Right ventricle myocardium inferior (tissue), 1 donor: ENCODE data around the gene TPGS1. TPM values are rescaled to one million over a fixed set of nuclear protein-coding genes. Genes with fewer than 3 reads are reported as not detected.

ENCODE experiments used
- ATAC-seq: fragments of 200-7000 bp; cut with Tn5 transposase; one replicate; pipeline ENCODE4 v1.9.1; 2020; ENCODE audit warnings: mild to moderate bottlenecking, moderate library complexity
- DNase-seq: peaks from one replicate; pipeline ENCODE4 v3.0.0; 2021; ENCODE audit errors: missing footprints
- intact Hi-C: fragments of 100-400 bp; cut with DNase I; formaldehyde crosslinking; loops from one replicate; pipeline ENCODE4 v1.11.0; 2022
- total RNA-seq: library from RNA; stranded (reverse); fragmentation: NEBNext Ultra II Directional; extraction: Animal tissue kit (Norgen Biotek cat#: 25700); gene quantifications from one replicate; pipeline ENCODE4 v1.2.1, GENCODE V29; 2021
- donor health status: DM: no; HTN: yes; CAD: no; lungs with severe emphysema.

TPGS1 gene
- total RNA-seq, 1 donor from 2014 or later, result 10.3 TPM

- ATAC-seq, result no peak
- DNase-seq, result no peak
- intact Hi-C loops, result no loop called here
Measured at GRCh38 chr19:493391-494170, 13.7 kb upstream of the TPGS1 start.

- intact Hi-C loops, result no loop called here
- no peak for DNase-seq
- ATAC-seq, result no peak
Measured at GRCh38 chr19:494171-495080, 12.9 kb upstream of the TPGS1 start.

- ATAC-seq (no peak), DNase-seq (no peak)
- intact Hi-C loops, result no loop called here
Measured at GRCh38 chr19:495081-495401, 12.3 kb upstream of the TPGS1 start.

GRCh38 chr19:495402-496111 is 11.7 kb upstream of the TPGS1 start:
- DNase-seq, result peak; percentile 69
- no peak for ATAC-seq
- intact Hi-C loops, result no loop called here

- DNase-seq (no peak), ATAC-seq (no peak)
- intact Hi-C loops, result no loop called here
Measured at GRCh38 chr19:496112-496665, 11.1 kb upstream of the TPGS1 start, which contains the start of gene MADCAM1. Gene MADCAM1, plus strand, starts transcription at chr19:496486. Its CDS starts 14 bp downstream, at chr19:496500.

- DNase-seq, result no peak
- ATAC-seq, result no peak
- intact Hi-C loops, result no loop called here
Measured at GRCh38 chr19:496986-497385, 10.3 kb upstream of the TPGS1 start.

GRCh38 chr19:497491-497868 is 9.8 kb upstream of the TPGS1 start:
- no peak for ATAC-seq
- intact Hi-C loops, result no loop called here
- no peak for DNase-seq

GRCh38 chr19:497869-498510 is 9.3 kb upstream of the TPGS1 start:
- intact Hi-C loops, result no loop called here
- DNase-seq (peak; percentile 46), ATAC-seq (no peak)

- no peak for DNase-seq
- ATAC-seq, result no peak
- intact Hi-C loops, result no loop called here
Measured at GRCh38 chr19:498511-498891, 8.8 kb upstream of the TPGS1 start.

- no peak for DNase-seq
- intact Hi-C loops, result no loop called here
- ATAC-seq, result no peak
Measured at GRCh38 chr19:498977-499623, 8.2 kb upstream of the TPGS1 start.

- DNase-seq (no peak), ATAC-seq (no peak)
- intact Hi-C loops, result no loop called here
Measured at GRCh38 chr19:501646-502045, 5.7 kb upstream of the TPGS1 start.

- ATAC-seq (no peak), DNase-seq (peak; percentile 60)
- intact Hi-C loops, result no loop called here
Measured at GRCh38 chr19:504616-505015, 2.7 kb upstream of the TPGS1 start.

- ATAC-seq (peak; percentile 94), DNase-seq (peak; percentile 99)
- intact Hi-C loops, result loop anchor here (1.0 to 2.0 kb wide), 3 partner anchors 17 to 66 kb away; partner anchors contain the start of gene BSG
Measured at GRCh38 chr19:506404-507285, 652 bp upstream of the TPGS1 start.

- intact Hi-C loops, result no loop called here
- DNase-seq (no peak), ATAC-seq (no peak)
Measured at GRCh38 chr19:508204-509150, 1.2 kb downstream of the TPGS1 start.

- peak; percentile 89 for DNase-seq
- ATAC-seq, result no peak
- intact Hi-C loops, result no loop called here
Measured at GRCh38 chr19:510606-511100, 3.4 kb downstream of the TPGS1 start.
